Osteocyte (in vitro differentiated cells): ENCODE results near the gene ABCA13. TPM values are rescaled to one million over a fixed set of nuclear protein-coding genes. Genes with fewer than 3 reads are reported as not detected.

Experiments used
- DNase-seq: peaks from one replicate; pipeline ENCODE4 v3.0.0; 2021; ENCODE audit warnings: mixed read lengths; ENCODE audit not compliant: unreplicated experiment; ENCODE audit errors: extremely low spot score
- H3K27ac Mint-ChIP-seq: one replicate; pipeline ENCODE4 v1.8.0; 2021; ENCODE audit warnings: mild to moderate bottlenecking, mixed read lengths; ENCODE audit not compliant: unreplicated experiment
- H3K27me3 Mint-ChIP-seq: one replicate; pipeline ENCODE4 v1.8.0; 2021; ENCODE audit warnings: mixed read lengths; ENCODE audit not compliant: unreplicated experiment
- H3K36me3 Mint-ChIP-seq: one replicate; pipeline ENCODE4 v1.8.0; 2021; ENCODE audit warnings: mixed read lengths; ENCODE audit not compliant: unreplicated experiment
- H3K4me1 Mint-ChIP-seq: one replicate; pipeline ENCODE4 v1.8.0; 2021; ENCODE audit warnings: mixed read lengths; ENCODE audit not compliant: unreplicated experiment
- H3K4me3 Mint-ChIP-seq: one replicate; pipeline ENCODE4 v1.8.0; 2021; ENCODE audit warnings: mild to moderate bottlenecking, moderate library complexity, mixed read lengths; ENCODE audit not compliant: unreplicated experiment
- H3K9me3 Mint-ChIP-seq: one replicate; pipeline ENCODE4 v1.8.0; 2021; ENCODE audit warnings: mixed read lengths; ENCODE audit not compliant: unreplicated experiment
- total RNA-seq: library from RNA; stranded (reverse); gene quantifications from 2 replicates; pipeline ENCODE4 v1.2.1, GENCODE V29; 2021
- TF ChIP-seq, protein P1 (sequence below): fragments of 200-600 bp; sonication (generic); IDR thresholded peaks from 2 replicates; pipeline ENCODE4 v1.5.0; 2021; ENCODE audit warnings: antibody characterized with exemption, mild to moderate bottlenecking, moderate library complexity

ABCA13 gene
- total RNA-seq, 1 donor from 2014 or later = 1.1 TPM

GRCh38 chr7:48366096-48366495 is 194.8 kb downstream of the ABCA13 start:
- H3K27ac Mint-ChIP-seq = no peak overlapping the region
- TF ChIP-seq, protein P1, sequence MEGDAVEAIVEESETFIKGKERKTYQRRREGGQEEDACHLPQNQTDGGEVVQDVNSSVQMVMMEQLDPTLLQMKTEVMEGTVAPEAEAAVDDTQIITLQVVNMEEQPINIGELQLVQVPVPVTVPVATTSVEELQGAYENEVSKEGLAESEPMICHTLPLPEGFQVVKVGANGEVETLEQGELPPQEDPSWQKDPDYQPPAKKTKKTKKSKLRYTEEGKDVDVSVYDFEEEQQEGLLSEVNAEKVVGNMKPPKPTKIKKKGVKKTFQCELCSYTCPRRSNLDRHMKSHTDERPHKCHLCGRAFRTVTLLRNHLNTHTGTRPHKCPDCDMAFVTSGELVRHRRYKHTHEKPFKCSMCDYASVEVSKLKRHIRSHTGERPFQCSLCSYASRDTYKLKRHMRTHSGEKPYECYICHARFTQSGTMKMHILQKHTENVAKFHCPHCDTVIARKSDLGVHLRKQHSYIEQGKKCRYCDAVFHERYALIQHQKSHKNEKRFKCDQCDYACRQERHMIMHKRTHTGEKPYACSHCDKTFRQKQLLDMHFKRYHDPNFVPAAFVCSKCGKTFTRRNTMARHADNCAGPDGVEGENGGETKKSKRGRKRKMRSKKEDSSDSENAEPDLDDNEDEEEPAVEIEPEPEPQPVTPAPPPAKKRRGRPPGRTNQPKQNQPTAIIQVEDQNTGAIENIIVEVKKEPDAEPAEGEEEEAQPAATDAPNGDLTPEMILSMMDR = no peak
- no peak for DNase-seq
- H3K4me3 Mint-ChIP-seq = no peak overlapping the region
- peaks cover 12% of the 10 kb centered on the region for H3K27me3 Mint-ChIP-seq
- H3K4me1 Mint-ChIP-seq = no peaks in the 10 kb centered on the region
- peaks cover 16% of the 10 kb centered on the region for H3K9me3 Mint-ChIP-seq
- no peaks in the 10 kb centered on the region for H3K36me3 Mint-ChIP-seq

DNA sequence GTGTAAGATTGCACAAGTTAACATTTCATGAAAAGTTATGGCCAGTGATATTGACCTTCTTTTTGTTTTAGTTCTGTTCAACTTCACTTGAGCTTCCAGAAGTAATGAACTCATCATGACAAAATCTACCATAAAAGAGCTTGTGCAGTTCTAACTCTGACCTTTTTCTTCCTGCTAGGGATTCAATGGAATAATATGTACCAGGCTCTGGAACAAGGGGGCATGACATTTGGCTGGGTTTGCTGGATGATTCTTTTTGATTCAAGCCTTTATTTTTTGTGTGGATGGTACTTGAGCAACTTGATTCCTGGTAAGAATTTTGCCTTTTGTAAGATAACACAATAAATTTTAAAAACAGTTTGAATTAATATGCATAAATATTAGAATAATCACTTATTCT is 205.0 kb downstream of the ABCA13 start:
- TF ChIP-seq, protein P1 = no peak
- no peak overlapping the region for H3K4me3 Mint-ChIP-seq
- H3K27ac Mint-ChIP-seq = no peak overlapping the region
- no peaks in the 10 kb centered on the region for H3K4me1 Mint-ChIP-seq
- no peak for DNase-seq
- H3K27me3 Mint-ChIP-seq = peaks cover 9% of the 10 kb centered on the region
- H3K9me3 Mint-ChIP-seq = peaks cover 11% of the 10 kb centered on the region
- H3K36me3 Mint-ChIP-seq = no peaks in the 10 kb centered on the region

- no peak for DNase-seq
- no peaks in the 10 kb centered on the region for H3K4me1 Mint-ChIP-seq
- no peak overlapping the region for H3K27ac Mint-ChIP-seq
- H3K36me3 Mint-ChIP-seq = no peaks in the 10 kb centered on the region
- TF ChIP-seq, protein P1 = no peak
- H3K27me3 Mint-ChIP-seq = peaks cover 5% of the 10 kb centered on the region
- no peaks in the 10 kb centered on the region for H3K9me3 Mint-ChIP-seq
- no peak overlapping the region for H3K4me3 Mint-ChIP-seq
Measured at GRCh38 chr7:48380921-48381320, 209.7 kb downstream of the ABCA13 start.

- no peak overlapping the region for H3K4me3 Mint-ChIP-seq
- no peak for DNase-seq
Measured at GRCh38 chr7:48381571-48381970, 210.3 kb downstream of the ABCA13 start.

GRCh38 chr7:48384180-48384752 is 213.0 kb downstream of the ABCA13 start:
- H3K4me3 Mint-ChIP-seq = no peak overlapping the region
- H3K36me3 Mint-ChIP-seq = no peaks in the 10 kb centered on the region
- H3K9me3 Mint-ChIP-seq = no peaks in the 10 kb centered on the region
- TF ChIP-seq, protein P1 = no peak
- H3K27me3 Mint-ChIP-seq = peaks cover 8% of the 10 kb centered on the region
- H3K27ac Mint-ChIP-seq = no peak overlapping the region
- no peaks in the 10 kb centered on the region for H3K4me1 Mint-ChIP-seq
- no peak for DNase-seq

More at GRCh38 chr7:48381571-48381970, 210.3 kb downstream of the ABCA13 start:
- no peaks in the 10 kb centered on the region for H3K9me3 Mint-ChIP-seq
- no peaks in the 10 kb centered on the region for H3K36me3 Mint-ChIP-seq
- TF ChIP-seq, protein P1 = no peak
- H3K4me1 Mint-ChIP-seq = no peaks in the 10 kb centered on the region
- H3K27ac Mint-ChIP-seq = no peak overlapping the region
- H3K27me3 Mint-ChIP-seq = peaks cover 5% of the 10 kb centered on the region
